Fibroblast of lung (primary cell): Measurements from ENCODE around the gene PRELID3B. TPM values are rescaled to one million over a fixed set of nuclear protein-coding genes. Genes with fewer than 3 reads are reported as not detected.

ENCODE experiments used
- DNase-seq, 2 donors: peaks; one replicate each; pipeline versions ENCODE4 v3.0.0 to v3.0.0-alpha.2; 2010; ENCODE audit warnings: low read depth in 2 of 2
- H2AFZ ChIP-seq: 2 replicates; pipeline ENCODE4 v1.5.1; 2012; ENCODE audit warnings: low read length, control low read depth, inconsistent platforms
- H3K27ac ChIP-seq: 2 replicates; pipeline ENCODE4 v1.5.1; 2011; ENCODE audit warnings: low read length, control low read depth; ENCODE audit not compliant: insufficient read depth
- H3K27me3 ChIP-seq: 2 replicates; pipeline ENCODE4 v1.5.1; 2011; ENCODE audit warnings: mild to moderate bottlenecking, low read length; ENCODE audit not compliant: control insufficient read depth, insufficient read depth
- H3K36me3 ChIP-seq: 2 replicates; pipeline ENCODE4 v1.5.1; 2011; ENCODE audit warnings: low read length; ENCODE audit not compliant: control insufficient read depth, insufficient read depth
- H3K4me1 ChIP-seq: 2 replicates; pipeline ENCODE4 v1.5.1; 2011; ENCODE audit warnings: low read length; ENCODE audit not compliant: control insufficient read depth, insufficient read depth; ENCODE audit errors: extremely low read depth
- H3K4me2 ChIP-seq: 2 replicates; pipeline ENCODE4 v1.5.1; 2011; ENCODE audit warnings: low read length, control low read depth; ENCODE audit not compliant: insufficient read depth; ENCODE audit errors: extremely low read depth
- H3K4me3 ChIP-seq, 4 experiments: fragments of 200-600 bp in 1 of 4; sonication (generic) in 1 of 4; replicated peaks in 1 of 4; 2 replicates each; pipeline ENCODE4 v1.5.1; 2011 to 2016; ENCODE audit warnings: low read length in 4 of 4, low read depth in 3 of 4, mild to moderate bottlenecking in 3 of 4, control low read depth in 2 of 4, inconsistent platforms in 1 of 4, mixed read lengths in 1 of 4; ENCODE audit not compliant: insufficient read depth in 1 of 4; ENCODE audit errors: control extremely low read depth in 1 of 4
- H3K79me2 ChIP-seq: 2 replicates; pipeline ENCODE4 v1.5.1; 2012; ENCODE audit warnings: mild to moderate bottlenecking, low read length, inconsistent platforms; ENCODE audit not compliant: control insufficient read depth, insufficient read depth
- H3K9ac ChIP-seq: 2 replicates; pipeline ENCODE4 v1.5.1; 2011; ENCODE audit warnings: mild to moderate bottlenecking, low read length, control low read depth; ENCODE audit not compliant: insufficient read depth
- H3K9me3 ChIP-seq: 2 replicates; pipeline ENCODE4 v1.5.1; 2012; ENCODE audit warnings: low read depth, low read length; ENCODE audit not compliant: control insufficient read depth, insufficient read depth
- H4K20me1 ChIP-seq: 2 replicates; pipeline ENCODE4 v1.5.1; 2011; ENCODE audit warnings: low read length; ENCODE audit not compliant: control insufficient read depth, insufficient read depth; ENCODE audit errors: extremely low read depth
- CTCF ChIP-seq, 2 donors: IDR thresholded peaks in 1 of 2; conservative IDR thresholded peaks in 1 of 2; 1 replicate in 1 of 2; 2 replicates in 1 of 2; pipeline ENCODE4 v1.5.1; 2011 to 2012; ENCODE audit warnings: low read length in 2 of 2, control low read depth in 1 of 2, inconsistent platforms in 1 of 2, low read depth in 1 of 2, mild to moderate bottlenecking in 1 of 2
- EZH2 ChIP-seq: IDR thresholded peaks from 2 replicates; pipeline ENCODE4 v1.5.1; 2012; ENCODE audit warnings: low read length, control low read depth, mild to moderate bottlenecking; ENCODE audit errors: missing control alignments
- polyA plus RNA-seq, 2 donors: library from polyadenylated mRNA; depleted of rRNA in 1 of 2; stranded (reverse) in 1 of 2; unstranded in 1 of 2; fragments of >200 nt; gene quantifications; 2 replicates each; pipeline ENCODE4 v1.2.1, GENCODE V29; 2011 to 2012; ENCODE audit warnings: missing spikeins in 1 of 2
- total RNA-seq: library from RNA; depleted of rRNA; stranded (reverse); fragments of >200 nt; gene quantifications from 2 replicates; pipeline ENCODE4 v1.2.1, GENCODE V29; 2014

PRELID3B gene
- total and polyA plus RNA-seq, 2 donors (not counting 1 experiment from before 2014, with no cell fraction given): 64.5 to 127 TPM

- Histone ChIP-seq H3K27me3 (peaks cover 4% of the 10 kb centered on the region), H3K4me3 (no peak overlapping the region), H4K20me1 (no peaks in the 10 kb centered on the region), H3K79me2 (no peaks in the 10 kb centered on the region), H3K36me3 (no peaks in the 10 kb centered on the region), H3K9ac (no peak overlapping the region), H3K4me2 (no peak overlapping the region), H3K9me3 (no peaks in the 10 kb centered on the region), H2AFZ (no peak overlapping the region), H3K4me1 (no peaks in the 10 kb centered on the region), H3K27ac (no peak overlapping the region)
- TF ChIP-seq CTCF (conservative IDR thresholded peaks at IDR 0.05 in 1 of 2, IDR thresholded peaks at IDR 0.05 in 1 of 2; ENCODE audit: low read depth in 1 of 2, low read length in 2 of 2): no peak
- DNase-seq: no peak
Observed at GRCh38 chr20:59071216-59071615, 28.6 kb upstream of the PRELID3B start.

- H3K9me3 ChIP-seq: no peaks in the 10 kb centered on the region
- peaks cover 4% of the 10 kb centered on the region for H3K27me3 ChIP-seq
- H3K9ac ChIP-seq: no peak overlapping the region
- no peaks in the 10 kb centered on the region for H3K36me3 ChIP-seq
- no peaks in the 10 kb centered on the region for H3K79me2 ChIP-seq
- H2AFZ ChIP-seq: no peak overlapping the region
- H3K4me3 ChIP-seq: no peak overlapping the region
- no peaks in the 10 kb centered on the region for H4K20me1 ChIP-seq
- TF ChIP-seq EZH2 (no peak), CTCF (conservative IDR thresholded peaks at IDR 0.05 in 1 of 2, IDR thresholded peaks at IDR 0.05 in 1 of 2; ENCODE audit: low read depth in 1 of 2, low read length in 2 of 2) (no peak)
- DNase-seq: no peak
- H3K4me2 ChIP-seq: no peak overlapping the region
- H3K27ac ChIP-seq: no peak overlapping the region
- H3K4me1 ChIP-seq: peaks cover 3% of the 10 kb centered on the region
Observed at GRCh38 chr20:59069026-59069425, 26.4 kb upstream of the PRELID3B start.

- no peaks in the 10 kb centered on the region for H4K20me1 ChIP-seq
- H3K36me3 ChIP-seq: no peaks in the 10 kb centered on the region
- peaks cover 3% of the 10 kb centered on the region for H3K4me1 ChIP-seq
- no peak overlapping the region for H3K27ac ChIP-seq
- H3K27me3 ChIP-seq: peaks cover 4% of the 10 kb centered on the region
- H2AFZ ChIP-seq: no peak overlapping the region
- no peak overlapping the region for H3K4me3 ChIP-seq
- no peaks in the 10 kb centered on the region for H3K9me3 ChIP-seq
- TF ChIP-seq EZH2: no peak
- TF ChIP-seq CTCF (conservative IDR thresholded peaks at IDR 0.05 in 1 of 2, IDR thresholded peaks at IDR 0.05 in 1 of 2; ENCODE audit: low read depth in 1 of 2, low read length in 2 of 2): no peak
- DNase-seq: no peak
- H3K9ac ChIP-seq: no peak overlapping the region
- H3K79me2 ChIP-seq: no peaks in the 10 kb centered on the region
- H3K4me2 ChIP-seq: no peak overlapping the region
Observed at GRCh38 chr20:59068534-59068933, 25.9 kb upstream of the PRELID3B start.
